HUDEP-2 (cell line): ENCODE results near the gene SETD5.

Source experiments
- DNase-seq, 76 experiments: peaks; one replicate each; lab custom pipeline; 2025; ENCODE audit not compliant: unreplicated experiment in 76 of 76; lab: John Stamatoyannopoulos, UW

Gene SETD5

DNA sequence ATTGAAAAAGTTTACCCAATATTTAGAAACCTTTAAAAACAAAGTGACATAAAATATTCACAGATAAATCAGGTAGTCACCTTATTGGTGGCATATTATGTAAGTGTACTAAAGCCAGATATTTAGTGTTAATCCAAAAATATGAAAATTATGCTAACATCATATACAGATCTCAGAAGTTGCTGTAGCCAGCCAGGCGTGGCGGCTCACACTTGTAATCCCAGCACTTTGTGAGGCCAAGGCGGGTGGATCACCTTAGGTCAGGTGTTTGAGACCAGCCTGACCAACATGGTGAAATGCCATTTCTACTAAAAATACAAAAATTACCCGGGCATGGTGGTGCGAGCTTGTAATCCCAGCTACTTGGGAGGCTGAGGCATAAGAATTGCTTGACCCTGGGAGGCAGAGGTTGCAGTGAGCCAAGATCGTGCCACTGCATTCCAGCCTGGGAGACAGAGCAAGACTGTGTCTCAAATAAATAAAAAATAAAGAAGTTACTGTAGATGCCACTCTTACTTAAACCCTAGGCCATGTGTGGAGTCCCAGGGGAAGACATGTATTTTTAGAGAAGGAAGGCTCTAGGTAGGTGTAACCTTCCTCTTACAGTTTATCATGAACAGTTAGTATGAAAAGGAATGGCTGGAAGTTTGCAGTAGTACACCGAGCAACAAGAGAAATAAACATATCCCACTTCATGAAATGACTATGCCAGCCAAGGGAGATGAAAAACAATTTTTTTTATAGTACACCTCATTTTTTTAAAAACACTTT lies 9.6 kb downstream of the SETD5 start:
- no peak for DNase-seq

DNA sequence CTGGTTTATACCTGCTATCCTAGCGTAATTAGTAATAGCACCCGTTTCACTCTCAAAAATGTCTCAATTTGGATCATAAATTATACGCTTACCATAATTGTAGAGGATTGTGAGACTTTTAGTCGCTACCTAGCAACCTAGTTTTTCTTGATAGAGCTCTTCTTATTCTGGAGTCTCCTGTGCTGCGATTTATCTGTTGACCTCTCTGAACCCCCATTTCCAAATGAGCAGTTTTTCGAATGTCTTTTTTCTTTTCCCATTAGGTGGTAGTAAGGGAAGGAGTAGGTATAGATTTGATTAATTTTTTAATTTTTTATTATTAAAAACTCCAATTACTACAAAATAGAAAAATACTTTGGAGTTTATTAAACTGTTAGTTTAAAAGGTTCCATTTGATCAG lies 10.6 kb downstream of the SETD5 start:
- no peak for DNase-seq

- no peak for DNase-seq
Measured at GRCh38 chr3:9408546-9408945, 11.1 kb downstream of the SETD5 start.

DNA sequence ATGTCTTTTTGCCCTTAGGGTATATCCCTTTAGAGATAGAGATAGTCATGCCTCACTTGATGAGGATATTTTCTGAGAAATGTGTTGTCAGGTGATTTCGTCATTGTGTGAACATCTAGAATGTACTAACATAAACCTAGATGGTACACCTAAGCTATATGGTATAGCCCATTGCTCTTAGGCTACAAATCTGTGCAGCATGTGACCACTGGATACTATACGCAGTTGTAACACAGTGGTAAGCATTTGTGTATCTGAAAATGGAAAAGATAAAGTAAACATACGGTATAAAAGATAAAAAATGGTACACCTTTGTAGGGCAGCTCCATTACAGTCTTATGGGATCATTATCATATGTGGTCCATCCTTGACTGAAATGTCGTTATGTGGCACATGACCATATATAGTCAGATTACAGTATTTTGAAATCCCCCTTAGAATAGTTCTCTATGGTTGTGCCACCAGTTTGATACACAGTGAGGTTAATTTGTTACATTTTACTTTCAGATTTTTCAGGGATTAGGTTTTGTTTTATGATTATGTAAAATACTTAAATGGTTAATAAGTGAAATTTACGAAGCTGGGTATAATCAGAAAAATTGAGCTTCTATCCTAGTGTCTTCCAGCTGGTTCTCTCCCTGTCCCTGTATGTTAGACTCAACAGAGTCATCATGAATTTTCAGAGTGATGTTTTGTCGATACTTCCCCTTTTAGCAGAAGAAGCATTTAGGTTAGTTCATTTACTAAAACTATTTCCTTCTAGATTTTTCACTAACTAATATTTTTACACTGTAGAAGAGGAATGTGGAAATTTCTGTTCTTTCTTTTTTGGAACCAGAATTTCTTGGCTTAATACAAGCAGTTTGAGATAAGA lies 12.8 kb downstream of the SETD5 start:
- no peak for DNase-seq

DNA sequence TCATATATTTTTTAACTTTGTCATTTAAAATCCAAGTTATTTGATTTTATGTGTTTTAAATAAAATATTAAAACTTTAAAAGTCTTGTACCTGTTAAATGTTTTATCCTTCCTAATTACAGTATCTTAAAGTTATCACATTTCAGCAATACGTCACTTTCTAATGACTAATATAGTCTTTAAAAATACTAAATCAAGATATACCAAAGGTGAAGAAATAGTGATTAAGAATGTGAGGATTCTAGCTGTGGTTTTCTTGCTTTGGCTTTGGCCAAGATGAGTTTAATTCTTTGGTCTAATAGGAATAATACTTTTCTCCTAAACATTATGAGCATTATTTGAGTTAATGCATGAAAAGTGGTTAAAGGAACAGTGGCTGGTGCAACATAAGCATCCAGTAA lies 13.9 kb downstream of the SETD5 start:
- no peak for DNase-seq

GRCh38 chr3:9412293-9412692 lies 14.9 kb downstream of the SETD5 start:
- no peak for DNase-seq

- DNase-seq = no peak
Measured at GRCh38 chr3:9414826-9415225, 17.4 kb downstream of the SETD5 start.

GRCh38 chr3:9415485-9416138 lies 18.2 kb downstream of the SETD5 start:
- no peak for DNase-seq

GRCh38 chr3:9416139-9416780 lies 18.8 kb downstream of the SETD5 start:
- peak in 2 of 76 experiments; percentile 11 for DNase-seq

- no peak for DNase-seq
Measured at GRCh38 chr3:9420850-9421549, 23.6 kb downstream of the SETD5 start.

GRCh38 chr3:9422712-9423424 lies 25.5 kb downstream of the SETD5 start:
- peak in 73 of 76 experiments; percentile 6 to 90 (median 72) for DNase-seq

DNA sequence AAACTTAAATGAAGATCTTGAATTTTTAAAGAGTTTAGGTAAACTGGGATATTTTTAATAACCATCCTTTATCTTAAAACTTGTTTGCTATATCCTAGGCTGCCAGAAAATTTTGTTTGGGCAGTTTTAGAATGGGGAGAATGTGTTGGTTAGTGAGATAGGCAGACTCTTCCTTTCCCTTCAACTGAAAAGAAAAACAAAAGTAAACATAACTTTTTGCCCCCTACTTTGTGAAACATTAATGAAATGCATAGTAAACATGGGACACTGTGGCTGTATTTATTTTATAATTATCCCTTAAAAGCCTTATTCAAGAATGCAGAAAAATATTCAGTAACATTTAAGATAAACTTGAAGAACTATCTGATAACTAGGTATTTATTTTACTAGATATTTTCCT lies 31.0 kb downstream of the SETD5 start:
- DNase-seq = no peak

DNA sequence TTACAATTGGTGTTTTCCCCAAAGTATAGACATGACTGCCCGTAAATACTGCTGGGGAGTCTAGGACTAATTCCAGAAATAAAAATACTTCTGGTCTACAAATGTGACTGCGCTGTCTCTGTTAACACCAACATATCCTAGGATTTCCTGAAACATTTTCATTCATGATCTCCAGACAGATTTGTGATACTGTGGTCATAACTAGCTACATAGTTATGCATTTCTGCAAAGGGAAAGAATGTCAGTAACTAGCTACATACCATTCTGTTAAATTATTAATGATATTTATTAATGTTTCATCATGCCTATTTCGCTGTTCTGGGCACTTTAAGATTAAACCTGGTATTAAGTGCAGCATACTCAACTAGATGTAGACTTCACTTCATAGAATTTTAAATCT lies 33.3 kb downstream of the SETD5 start:
- DNase-seq = no peak

- no peak for DNase-seq
Measured at GRCh38 chr3:9433627-9434521, 36.5 kb downstream of the SETD5 start.

- DNase-seq = no peak
Measured at GRCh38 chr3:9435316-9435715, 37.9 kb downstream of the SETD5 start.

- no peak for DNase-seq
Measured at GRCh38 chr3:9439331-9439730, 41.9 kb downstream of the SETD5 start.

- DNase-seq = no peak
Measured at GRCh38 chr3:9441501-9442221, 44.2 kb downstream of the SETD5 start.

GRCh38 chr3:9448071-9448470 lies 50.7 kb downstream of the SETD5 start:
- DNase-seq = no peak
